Keratinocyte (primary cell): Measurements from ENCODE around the gene ZBTB38. TPM values are rescaled to one million over a fixed set of nuclear protein-coding genes. Genes with fewer than 3 reads are reported as not detected.

Experiments
- DNase-seq: peaks from one replicate; pipeline ENCODE4 v3.0.0-alpha.2; 2011; ENCODE audit warnings: low read depth, missing footprints, low spot score
- FAIRE-seq: peaks from 2 replicates; lab custom pipeline; 2011; peaks lifted over from hg19 to GRCh38; lab: Jason Lieb, UNC
- H2AFZ ChIP-seq: 2 replicates; pipeline ENCODE4 v1.6.0; 2012; ENCODE audit warnings: low read length, control low read depth, inconsistent platforms; ENCODE audit not compliant: control insufficient read depth
- H3K27ac ChIP-seq: 2 replicates; pipeline ENCODE4 v1.5.1; 2011; ENCODE audit warnings: low read length; ENCODE audit not compliant: control insufficient read depth, insufficient read depth
- H3K27me3 ChIP-seq: 3 replicates; pipeline ENCODE4 v1.6.0; 2011; ENCODE audit warnings: low read length; ENCODE audit not compliant: control insufficient read depth, insufficient read depth; ENCODE audit errors: extremely low read depth
- H3K36me3 ChIP-seq, 2 experiments: 2 replicates in 1 of 2; 3 replicates in 1 of 2; pipeline ENCODE4 v1.5.1; 2011; ENCODE audit warnings: low read length in 2 of 2, mild to moderate bottlenecking in 1 of 2; ENCODE audit not compliant: control insufficient read depth in 2 of 2, insufficient read depth in 2 of 2; ENCODE audit errors: extremely low read depth in 1 of 2
- H3K4me1 ChIP-seq: 3 replicates; pipeline ENCODE4 v1.5.1; 2011; ENCODE audit warnings: low read length; ENCODE audit not compliant: control insufficient read depth, insufficient read depth; ENCODE audit errors: extremely low read depth
- H3K4me2 ChIP-seq: 3 replicates; pipeline ENCODE4 v1.6.0; 2011; ENCODE audit warnings: low read depth, low read length; ENCODE audit not compliant: control insufficient read depth, insufficient read depth; ENCODE audit errors: extremely low read depth
- H3K4me3 ChIP-seq, 3 experiments: fragments of 200-600 bp in 1 of 3; sonication (generic) in 1 of 3; 2 replicates in 2 of 3; 3 replicates in 1 of 3; pipeline ENCODE4 v1.5.1; 2011 to 2016; ENCODE audit warnings: low read length in 3 of 3, mild to moderate bottlenecking in 3 of 3, control low read depth in 2 of 3, inconsistent platforms in 1 of 3, low read depth in 1 of 3, mixed read lengths in 1 of 3, mixed run types in 1 of 3, moderate library complexity in 1 of 3; ENCODE audit not compliant: control insufficient read depth in 2 of 3, insufficient read depth in 2 of 3; ENCODE audit errors: extremely low read depth in 1 of 3
- H3K79me2 ChIP-seq: 2 replicates; pipeline ENCODE4 v1.6.0; 2012; ENCODE audit warnings: low read length; ENCODE audit not compliant: control insufficient read depth, insufficient read depth
- H3K9ac ChIP-seq: 3 replicates; pipeline ENCODE4 v1.6.0; 2011; ENCODE audit warnings: low read length; ENCODE audit not compliant: control insufficient read depth, insufficient read depth; ENCODE audit errors: extremely low read depth
- H3K9me1 ChIP-seq: 3 replicates; pipeline ENCODE4 v1.6.0; 2011; ENCODE audit warnings: low read length; ENCODE audit not compliant: control insufficient read depth, insufficient read depth; ENCODE audit errors: extremely low read depth
- H3K9me3 ChIP-seq: 2 replicates; pipeline ENCODE4 v1.5.1; 2012; ENCODE audit warnings: low read depth, low read length; ENCODE audit not compliant: control insufficient read depth
- H4K20me1 ChIP-seq: 3 replicates; pipeline ENCODE4 v1.6.0; 2011; ENCODE audit warnings: low read length; ENCODE audit not compliant: control insufficient read depth, insufficient read depth; ENCODE audit errors: extremely low read depth
- EZH2 ChIP-seq: IDR thresholded peaks from one replicate; pipeline ENCODE4 v1.6.1; 2012; ENCODE audit warnings: inconsistent platforms, mild to moderate bottlenecking, low read length, moderate library complexity
- dilution Hi-C: fragments of 300-500 bp; cut with MboI; formaldehyde crosslinking; loops from one replicate; pipeline ENCODE4 v1.7.0; 2020; ENCODE audit warnings: low sequenced_read_pairs; ENCODE audit not compliant: extremely low pct_ligation_motif_present
- polyA plus RNA-seq, 5 experiments: library from polyadenylated mRNA; depleted of rRNA in 3 of 5; stranded (reverse) in 3 of 5; stranded (forward) in 1 of 5; unstranded in 1 of 5; fragments of >200 nt; gene quantifications; 1 replicate in 1 of 5; 2 replicates in 3 of 5; 3 replicates in 1 of 5; pipeline versions ENCODE4 v1.2.1 to v1.2.3, GENCODE V29; 2011 to 2012; ENCODE audit warnings: missing spikeins in 2 of 5, low read depth in 1 of 5, low replicate concordance in 1 of 5
- TF ChIP-seq, protein P1 (sequence below), 3 experiments: IDR thresholded peaks in 1 of 3; conservative IDR thresholded peaks in 1 of 3; optimal IDR thresholded peaks in 1 of 3; 2 replicates in 2 of 3; 3 replicates in 1 of 3; pipeline versions ENCODE3 to v1.5.1; 2011; ENCODE audit warnings: low read length in 3 of 3, mild to moderate bottlenecking in 3 of 3, moderate library complexity in 2 of 3, control low read depth in 1 of 3, inconsistent platforms in 1 of 3; ENCODE audit not compliant: insufficient read depth in 2 of 3; ENCODE audit errors: extremely low read depth in 1 of 3

Gene ZBTB38
- polyA plus RNA-seq, 1 donor (not counting 4 experiments of a cell fraction or from before 2014, with no cell fraction given), result 34.9 TPM

DNA sequence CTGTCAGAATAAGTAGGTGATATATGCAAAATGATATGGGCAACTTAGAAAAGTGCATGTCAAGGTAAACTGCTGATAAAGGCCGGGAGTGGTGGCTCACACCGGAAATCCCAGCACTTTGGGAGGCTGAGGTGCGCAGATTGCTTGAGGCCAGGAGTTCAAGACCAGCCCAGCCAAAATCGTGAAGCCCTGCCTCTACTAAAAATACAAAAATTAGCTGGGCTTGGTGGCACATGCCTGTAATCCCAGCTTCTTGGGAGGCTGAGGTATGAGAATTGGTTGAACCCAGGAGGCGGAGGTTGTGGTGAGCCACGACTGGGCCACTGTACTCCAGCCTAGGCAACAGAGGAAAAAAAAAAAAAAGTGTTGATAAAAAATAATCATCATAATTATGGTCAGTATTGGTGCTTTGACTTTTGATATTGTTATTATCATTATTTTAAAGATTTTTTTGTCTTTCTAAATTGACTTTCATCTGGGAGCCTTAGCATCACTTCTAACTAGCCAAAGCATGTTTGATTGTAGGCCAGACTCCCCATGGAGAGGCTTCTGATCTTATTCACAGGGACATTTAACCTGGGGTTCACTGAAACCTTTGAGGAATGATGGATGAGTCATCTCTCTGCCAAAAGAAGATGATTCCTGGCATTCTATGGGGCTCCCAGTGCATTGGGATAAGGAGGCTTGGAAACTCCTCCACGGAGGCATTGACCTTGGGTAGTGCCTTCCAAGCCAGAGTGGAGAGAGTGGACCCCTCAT lies 5.6 kb downstream of the ZBTB38 start:
- dilution Hi-C loops, result no loop called here

DNA sequence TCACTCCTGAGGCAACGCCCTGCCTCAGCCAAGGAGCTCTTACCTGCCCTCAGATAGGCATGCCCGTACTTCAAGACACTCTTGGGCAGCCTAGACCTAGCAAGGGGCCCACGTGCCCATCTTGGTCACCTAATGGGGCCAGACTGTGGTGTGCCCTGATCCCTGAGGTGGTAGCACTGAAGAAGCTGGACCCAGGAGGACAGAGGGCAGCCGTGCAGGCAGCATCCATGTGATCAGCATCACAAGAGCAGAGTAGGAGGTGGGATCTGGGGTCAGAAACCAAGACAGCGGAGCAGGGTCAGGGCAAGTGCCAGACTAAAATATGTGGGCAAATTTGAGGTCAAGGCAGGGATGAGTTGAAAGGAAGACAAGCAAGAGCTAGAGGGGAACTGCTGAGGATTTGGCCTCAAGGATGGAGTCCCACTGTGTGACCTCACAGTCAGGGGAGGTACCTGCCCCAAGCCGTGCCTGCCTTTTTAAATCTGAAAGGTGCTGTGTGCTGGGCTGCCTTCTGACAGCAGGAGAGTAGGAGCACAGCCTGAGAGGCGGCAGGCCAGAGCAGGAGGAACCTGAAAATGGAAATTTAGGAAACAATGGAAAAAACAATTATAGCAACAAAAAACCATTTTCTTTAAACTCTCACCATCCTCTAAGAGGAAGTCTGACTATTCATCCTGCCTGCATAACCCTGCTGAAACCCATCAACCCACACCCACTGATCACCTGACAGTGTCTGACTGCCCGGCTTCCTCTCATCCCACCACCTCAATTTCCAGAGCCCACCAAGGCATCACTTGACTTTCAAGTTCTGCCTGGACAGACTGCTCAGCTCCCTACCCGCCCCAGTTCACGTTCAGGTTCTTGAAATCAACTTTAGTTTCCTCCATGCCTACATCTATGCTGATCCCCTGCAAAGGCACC lies 7.3 kb downstream of the ZBTB38 start:
- H3K79me2 ChIP-seq, result no peaks in the 10 kb centered on the region

More for the DNA sequence above, 5.6 kb downstream of the ZBTB38 start:
- Histone ChIP-seq H2AFZ (no peak overlapping the region), H3K27ac (no peak overlapping the region), H4K20me1 (no peaks in the 10 kb centered on the region), H3K9me3 (no peaks in the 10 kb centered on the region), H3K36me3 (peaks cover 3 to 9% of the 10 kb centered on the region in 2 experiments), H3K4me3 (no peak overlapping the region), H3K27me3 (no peaks in the 10 kb centered on the region), H3K4me1 (peaks cover 21% of the 10 kb centered on the region), H3K9me1 (no peaks in the 10 kb centered on the region), H3K4me2 (no peak overlapping the region), H3K79me2 (no peaks in the 10 kb centered on the region), H3K9ac (no peak overlapping the region)
- DNase-seq (no peak), FAIRE-seq (no peak)
- TF ChIP-seq, protein P1, sequence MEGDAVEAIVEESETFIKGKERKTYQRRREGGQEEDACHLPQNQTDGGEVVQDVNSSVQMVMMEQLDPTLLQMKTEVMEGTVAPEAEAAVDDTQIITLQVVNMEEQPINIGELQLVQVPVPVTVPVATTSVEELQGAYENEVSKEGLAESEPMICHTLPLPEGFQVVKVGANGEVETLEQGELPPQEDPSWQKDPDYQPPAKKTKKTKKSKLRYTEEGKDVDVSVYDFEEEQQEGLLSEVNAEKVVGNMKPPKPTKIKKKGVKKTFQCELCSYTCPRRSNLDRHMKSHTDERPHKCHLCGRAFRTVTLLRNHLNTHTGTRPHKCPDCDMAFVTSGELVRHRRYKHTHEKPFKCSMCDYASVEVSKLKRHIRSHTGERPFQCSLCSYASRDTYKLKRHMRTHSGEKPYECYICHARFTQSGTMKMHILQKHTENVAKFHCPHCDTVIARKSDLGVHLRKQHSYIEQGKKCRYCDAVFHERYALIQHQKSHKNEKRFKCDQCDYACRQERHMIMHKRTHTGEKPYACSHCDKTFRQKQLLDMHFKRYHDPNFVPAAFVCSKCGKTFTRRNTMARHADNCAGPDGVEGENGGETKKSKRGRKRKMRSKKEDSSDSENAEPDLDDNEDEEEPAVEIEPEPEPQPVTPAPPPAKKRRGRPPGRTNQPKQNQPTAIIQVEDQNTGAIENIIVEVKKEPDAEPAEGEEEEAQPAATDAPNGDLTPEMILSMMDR (optimal IDR thresholded peaks at IDR 0.05 in 1 of 3, IDR thresholded peaks at IDR 0.05 in 1 of 3, conservative IDR thresholded peaks at IDR 0.05 in 1 of 3; ENCODE audit: extremely low read depth in 1 of 3, insufficient read depth in 2 of 3, low read length in 3 of 3), result no peak
- no peak for TF ChIP-seq EZH2

More for the DNA sequence above, 7.3 kb downstream of the ZBTB38 start:
- no peaks in the 10 kb centered on the region for H4K20me1 ChIP-seq
- DNase-seq (no peak), FAIRE-seq (no peak)
- H3K4me1 ChIP-seq, result peaks cover 10% of the 10 kb centered on the region
- no peaks in the 10 kb centered on the region for H3K27me3 ChIP-seq
- no peak overlapping the region for H3K4me2 ChIP-seq
- H3K4me3 ChIP-seq, result no peak overlapping the region
- H3K36me3 ChIP-seq, result peaks cover 6 to 8% of the 10 kb centered on the region in 2 experiments
- no peaks in the 10 kb centered on the region for H3K9me1 ChIP-seq
- H3K9me3 ChIP-seq, result no peaks in the 10 kb centered on the region
- H2AFZ ChIP-seq, result no peak overlapping the region
- dilution Hi-C loops, result no loop called here
- no peak overlapping the region for H3K27ac ChIP-seq
- TF ChIP-seq EZH2, result no peak
- H3K9ac ChIP-seq, result no peak overlapping the region
